MCF 10A (cell line): ENCODE measurements around the gene PIK3C2A. TPM values are rescaled to one million over a fixed set of nuclear protein-coding genes. Genes with fewer than 3 reads are reported as not detected.

Experiments
- BruUV-seq: library from RNA; stranded (reverse); fragments of 400-500 nt; replicated peaks from 2 replicates; lab custom pipeline; 2021; lab: Mats Ljungman, UMichigan
- CTCF ChIA-PET: fragments of 300-600 bp; sonication (Branson Sonifier 250); formaldehyde crosslinking; extraction: SDS; loops from one replicate; lab custom pipeline; 2021; ENCODE audit warnings: antibody characterized with exemption, inconsistent platforms; lab: Yijun Ruan, JAX
- POLR2A ChIA-PET: fragments of 300-600, 350-650 bp; sonication (Branson Sonifier 250); formaldehyde crosslinking; extraction: SDS; loops from one replicate; lab custom pipeline; 2020; ENCODE audit warnings: antibody characterized with exemption, inconsistent platforms; lab: Yijun Ruan, JAX
- DNase-seq: peaks from one replicate; pipeline ENCODE4 v3.0.0-alpha.2; 2018; ENCODE audit not compliant: unreplicated experiment
- H3K27ac Mint-ChIP-seq: one replicate; pipeline ENCODE4 v1.8.0; 2022; ENCODE audit warnings: mild to moderate bottlenecking, low read depth, mixed read lengths; ENCODE audit not compliant: unreplicated experiment
- H3K27me3 Mint-ChIP-seq: one replicate; pipeline ENCODE4 v1.8.0; 2022; ENCODE audit warnings: mixed read lengths; ENCODE audit not compliant: insufficient read depth, unreplicated experiment
- H3K36me3 Mint-ChIP-seq: one replicate; pipeline ENCODE4 v1.8.0; 2022; ENCODE audit warnings: mild to moderate bottlenecking, moderate library complexity, mixed read lengths; ENCODE audit not compliant: insufficient read depth, unreplicated experiment
- H3K4me1 Mint-ChIP-seq: one replicate; pipeline ENCODE4 v1.8.0; 2022; ENCODE audit warnings: mixed read lengths; ENCODE audit not compliant: insufficient read depth, unreplicated experiment
- H3K4me3 Mint-ChIP-seq: one replicate; pipeline ENCODE4 v1.8.0; 2022; ENCODE audit warnings: mild to moderate bottlenecking, moderate library complexity, mixed read lengths; ENCODE audit not compliant: unreplicated experiment
- H3K9me3 Mint-ChIP-seq: one replicate; pipeline ENCODE4 v1.8.0; 2022; ENCODE audit warnings: mixed read lengths; ENCODE audit not compliant: unreplicated experiment
- CTCF ChIP-seq: fragments of 200-600 bp; IDR thresholded peaks from one replicate; pipeline ENCODE4 v1.8.0; 2022; ENCODE audit warnings: antibody characterized with exemption, mild to moderate bottlenecking; ENCODE audit not compliant: unreplicated experiment
- intact Hi-C: fragments of 100-400 bp; cut with micrococcal nuclease; formaldehyde crosslinking; loops from 2 replicates; pipeline ENCODE4 v1.14.1; 2022
- total RNA-seq: library from RNA; stranded (reverse); gene quantifications from 2 replicates; pipeline ENCODE4 v1.2.3, GENCODE V29; 2022

Gene PIK3C2A
- total RNA-seq, 1 experiment from 2014 or later: 58.1 TPM

- Mint-ChIP-seq H3K36me3 (peaks cover 23% of the 10 kb centered on the region), H3K9me3 (no peaks in the 10 kb centered on the region), H3K4me3 (no peak overlapping the region), H3K27me3 (no peaks in the 10 kb centered on the region), H3K27ac (no peak overlapping the region), H3K4me1 (peaks cover 9% of the 10 kb centered on the region)
- intact Hi-C loops: loop anchor here (5.0 kb wide), 1 partner anchor 34 kb away; the partner anchor contains the start of gene PIK3C2A
- no peak for TF ChIP-seq CTCF
- CTCF ChIA-PET: interaction anchor here (1.0 kb wide), 1 partner anchor 23 kb away, joined by 3 read pairs; no protein-coding TSS in a partner anchor
- no peak for DNase-seq
- no TSS peak for BruUV-seq
- POLR2A ChIA-PET: interaction anchor here (2.1 kb wide), 1 partner anchor 11 kb away, joined by 5 read pairs; no protein-coding TSS in a partner anchor
These were observed 34.5 kb downstream of the PIK3C2A start for GRCh38 chr11:17173332-17173731.

GRCh38 chr11:17171916-17172315 lies 35.9 kb downstream of the PIK3C2A start:
- DNase-seq: no peak
- Mint-ChIP-seq H3K4me1 (peaks cover 9% of the 10 kb centered on the region), H3K4me3 (no peak overlapping the region), H3K36me3 (peaks cover 29% of the 10 kb centered on the region), H3K27ac (peak overlapping the region; percentile 35), H3K9me3 (no peaks in the 10 kb centered on the region), H3K27me3 (no peaks in the 10 kb centered on the region)
- no peak for TF ChIP-seq CTCF
- intact Hi-C loops: loop anchor here (5.0 kb wide), 1 partner anchor 35 kb away; the partner anchor contains the start of gene PIK3C2A
- ChIA-PET POLR2A (interaction anchor here (0.9 to 2.1 kb wide), 3 partner anchors 10 to 24 kb away, joined by 3 to 5 read pairs (median 5); no protein-coding TSS in a partner anchor), CTCF (no interaction called here)
- BruUV-seq: no TSS peak

GRCh38 chr11:17171343-17171742 lies 36.4 kb downstream of the PIK3C2A start:
- CTCF ChIA-PET: no interaction called here
- Mint-ChIP-seq H3K36me3 (peaks cover 33% of the 10 kb centered on the region), H3K4me3 (no peak overlapping the region)

GRCh38 chr11:17169876-17170275 lies 37.9 kb downstream of the PIK3C2A start:
- H3K4me1 Mint-ChIP-seq: peaks cover 14% of the 10 kb centered on the region
- DNase-seq: no peak
- no peak overlapping the region for H3K4me3 Mint-ChIP-seq
- no TSS peak for BruUV-seq
- intact Hi-C loops: loop anchor here (5.0 kb wide), 1 partner anchor 37 kb away; the partner anchor contains the start of gene PIK3C2A
- no peak for TF ChIP-seq CTCF
- POLR2A ChIA-PET: interaction anchor here (1.5 kb wide), 2 partner anchors 10 to 37 kb away, joined by 5 read pairs; partner anchors contain the start of gene PIK3C2A
- H3K36me3 Mint-ChIP-seq: peaks cover 33% of the 10 kb centered on the region
- H3K27ac Mint-ChIP-seq: no peak overlapping the region
- H3K9me3 Mint-ChIP-seq: no peaks in the 10 kb centered on the region
- CTCF ChIA-PET: no interaction called here
- no peaks in the 10 kb centered on the region for H3K27me3 Mint-ChIP-seq

More at GRCh38 chr11:17171343-17171742, 36.4 kb downstream of the PIK3C2A start:
- no peak for TF ChIP-seq CTCF
- POLR2A ChIA-PET: interaction anchor here (0.6 to 1.3 kb wide), 4 partner anchors 10 to 30 kb away, joined by 3 read pairs; no protein-coding TSS in a partner anchor
- peak; percentile 3 for DNase-seq
- no peaks in the 10 kb centered on the region for H3K9me3 Mint-ChIP-seq
- no TSS peak for BruUV-seq
- intact Hi-C loops: loop anchor here (5.0 kb wide), 1 partner anchor 36 kb away; the partner anchor contains the start of gene PIK3C2A
- H3K4me1 Mint-ChIP-seq: peaks cover 9% of the 10 kb centered on the region
- peak overlapping the region; percentile 35 for H3K27ac Mint-ChIP-seq
- H3K27me3 Mint-ChIP-seq: no peaks in the 10 kb centered on the region
